ENCODE results near the gene GP1BB.

GP1BB gene

GRCh38 chr22:19727310-19728150 lies 4.2 kb downstream of the GP1BB start:
- no peak for DNase-seq

DNA sequence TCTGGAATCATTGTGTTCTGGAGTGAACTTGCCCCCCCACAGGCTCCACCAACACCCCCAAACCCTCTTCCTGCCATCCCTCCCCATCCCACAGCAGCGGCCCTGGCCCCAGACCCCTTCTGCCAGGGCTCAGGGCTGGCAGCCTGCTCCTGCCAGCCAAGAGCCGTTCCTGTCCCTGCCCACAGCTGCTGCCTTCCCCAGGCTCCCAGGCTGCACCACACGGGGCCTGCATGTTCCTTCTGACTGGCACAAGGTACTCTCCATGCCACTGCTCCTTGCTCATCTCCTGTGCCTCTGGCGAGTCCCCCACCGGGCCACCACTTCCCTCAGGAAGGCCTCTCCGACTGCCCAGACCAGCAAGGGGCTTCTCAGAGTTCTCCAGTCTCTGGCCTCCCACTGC lies 4.9 kb downstream of the GP1BB start:
- no peak for DNase-seq

DNA sequence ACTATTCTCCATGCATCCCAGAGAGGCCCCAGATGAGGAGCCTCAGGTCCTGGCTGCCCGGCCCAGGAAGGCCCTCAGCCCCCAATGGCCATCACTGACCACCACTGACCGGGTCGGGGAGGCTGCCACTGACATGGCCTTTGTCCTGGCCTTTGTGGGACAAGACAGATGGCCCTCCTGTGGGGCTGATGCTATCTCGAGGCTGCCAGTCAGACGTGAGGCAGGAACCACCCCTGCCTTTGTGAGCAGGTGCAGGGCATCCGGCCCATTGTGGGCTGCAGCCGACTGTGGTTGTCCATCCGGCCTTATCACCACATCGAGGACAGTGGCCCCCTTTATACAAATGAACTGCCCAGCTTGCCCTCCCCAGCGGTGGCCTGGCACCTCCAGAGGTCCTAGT lies 5.5 kb downstream of the GP1BB start:
- DNase-seq: no peak

GRCh38 chr22:19729507-19729906 lies 6.2 kb downstream of the GP1BB start:
- no peak for DNase-seq

DNA sequence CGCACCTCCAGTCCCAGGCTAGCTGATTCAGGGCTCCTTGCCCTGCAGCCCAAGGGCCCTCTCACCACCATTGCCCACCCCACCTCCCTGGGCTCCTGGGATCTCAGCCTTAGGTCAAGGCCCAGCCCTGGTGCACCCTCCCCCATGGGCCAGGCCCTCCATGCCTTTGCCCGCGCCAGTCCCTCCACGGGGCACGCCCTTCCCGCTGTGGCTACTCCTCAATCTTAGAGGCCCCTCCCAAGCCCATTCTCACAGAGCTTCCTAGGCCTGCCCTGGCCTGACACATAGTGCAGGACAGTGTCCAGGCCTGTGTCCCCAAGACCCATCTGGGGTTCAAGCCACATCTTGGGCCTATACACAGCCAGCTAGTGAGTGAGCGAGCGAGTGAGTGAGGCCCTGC lies 6.9 kb downstream of the GP1BB start:
- DNase-seq: no peak

DNA sequence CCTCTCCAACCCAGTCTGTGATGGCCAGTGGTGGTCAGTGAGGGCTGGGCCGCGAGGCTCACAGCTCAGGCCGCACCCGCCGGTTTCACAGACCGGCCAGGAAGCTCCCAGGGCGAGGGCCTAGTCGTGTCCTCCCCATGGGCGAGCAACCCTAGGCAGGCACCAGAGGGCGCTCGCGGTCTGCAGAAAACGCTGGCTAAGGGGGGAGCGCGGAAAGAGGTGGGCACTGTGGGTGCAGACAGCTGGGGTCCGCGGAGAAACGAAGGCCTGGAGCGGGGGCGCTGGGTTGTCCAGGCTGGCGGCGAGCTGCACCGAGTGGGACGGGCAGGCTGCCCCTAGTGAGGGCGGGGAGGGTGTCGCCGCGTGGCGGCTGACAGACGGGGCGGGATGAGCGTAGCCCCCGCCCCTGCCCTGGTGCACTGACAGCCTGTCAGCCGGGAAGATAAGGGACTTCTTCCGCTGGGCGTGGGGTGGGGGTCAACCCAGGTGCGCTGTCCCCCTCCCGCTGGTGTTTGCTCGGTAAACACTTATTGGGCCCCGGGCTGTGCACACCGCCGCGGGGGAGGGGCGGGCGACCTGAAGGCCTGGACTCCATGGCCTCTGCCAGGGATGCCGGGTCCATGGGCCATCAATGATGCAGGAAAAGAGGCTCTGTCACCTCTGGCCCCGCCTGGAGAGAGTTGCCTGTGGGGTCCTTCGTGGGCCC lies 7.5 kb downstream of the GP1BB start:
- peak; percentile 89 for DNase-seq

DNA sequence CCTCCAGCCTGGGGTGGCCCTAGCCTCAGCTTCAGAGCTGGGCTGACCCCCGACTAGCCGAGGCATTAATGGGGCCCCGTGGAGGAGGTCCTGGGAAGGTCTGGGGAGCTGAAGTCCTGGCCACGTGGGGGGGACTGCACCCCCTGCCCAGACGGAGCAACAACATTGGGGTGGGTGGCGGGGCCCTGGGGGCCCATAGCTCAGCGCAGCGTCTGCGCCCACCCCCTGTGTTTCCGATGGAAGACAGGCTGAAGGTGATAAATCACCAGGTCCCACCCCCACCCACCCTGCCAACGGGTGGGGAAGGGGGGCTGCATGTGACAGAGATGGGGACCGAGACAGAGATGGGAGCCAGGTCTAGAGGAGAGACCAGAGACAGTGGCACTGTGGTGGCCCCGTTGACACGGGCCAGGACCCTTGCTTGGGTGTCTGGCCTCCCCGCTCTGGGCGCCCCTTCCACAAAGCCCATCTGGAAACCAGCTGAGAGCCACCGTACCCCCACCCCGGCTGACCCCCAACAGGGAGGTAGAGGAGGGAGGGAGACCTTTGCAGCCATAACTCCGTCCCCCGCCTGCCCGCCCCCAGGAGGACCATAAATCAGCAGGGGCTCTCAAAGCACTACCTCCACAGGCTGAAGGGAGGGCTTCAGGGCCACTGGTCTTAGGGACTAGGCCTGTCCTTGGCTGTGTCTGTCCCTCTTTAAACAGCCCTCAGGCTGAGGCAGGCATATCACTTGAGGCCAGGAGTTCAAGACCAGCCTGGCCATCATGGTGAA lies 8.2 kb downstream of the GP1BB start:
- DNase-seq: no peak

GRCh38 chr22:19732403-19733113 lies 9.2 kb downstream of the GP1BB start:
- no peak for DNase-seq

GRCh38 chr22:19733755-19734154 lies 10.4 kb downstream of the GP1BB start:
- no peak for DNase-seq

DNA sequence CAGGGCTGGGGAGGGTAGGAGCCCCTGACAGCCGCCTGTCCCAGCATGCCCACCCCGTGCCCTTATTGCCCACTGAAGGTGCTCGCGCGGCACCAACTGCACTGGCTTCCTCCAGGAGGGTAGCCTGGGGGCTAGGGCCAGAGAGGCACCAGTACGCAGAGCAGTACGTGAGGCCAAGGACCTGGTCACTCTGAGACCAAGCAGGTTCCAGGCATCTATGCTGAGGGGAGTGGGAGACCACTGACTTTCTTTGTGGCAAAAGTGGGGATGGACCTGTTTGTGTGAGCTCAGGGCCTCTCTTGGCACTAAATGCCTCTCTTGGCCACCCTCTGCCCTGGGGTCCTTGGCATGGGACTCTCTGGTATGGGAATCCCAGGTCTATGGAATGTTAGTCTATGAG lies 10.8 kb downstream of the GP1BB start:
- no peak for DNase-seq

GRCh38 chr22:19734837-19735382 lies 11.6 kb downstream of the GP1BB start:
- no peak for DNase-seq

GRCh38 chr22:19735665-19736510 lies 12.5 kb downstream of the GP1BB start:
- no peak for DNase-seq

DNA sequence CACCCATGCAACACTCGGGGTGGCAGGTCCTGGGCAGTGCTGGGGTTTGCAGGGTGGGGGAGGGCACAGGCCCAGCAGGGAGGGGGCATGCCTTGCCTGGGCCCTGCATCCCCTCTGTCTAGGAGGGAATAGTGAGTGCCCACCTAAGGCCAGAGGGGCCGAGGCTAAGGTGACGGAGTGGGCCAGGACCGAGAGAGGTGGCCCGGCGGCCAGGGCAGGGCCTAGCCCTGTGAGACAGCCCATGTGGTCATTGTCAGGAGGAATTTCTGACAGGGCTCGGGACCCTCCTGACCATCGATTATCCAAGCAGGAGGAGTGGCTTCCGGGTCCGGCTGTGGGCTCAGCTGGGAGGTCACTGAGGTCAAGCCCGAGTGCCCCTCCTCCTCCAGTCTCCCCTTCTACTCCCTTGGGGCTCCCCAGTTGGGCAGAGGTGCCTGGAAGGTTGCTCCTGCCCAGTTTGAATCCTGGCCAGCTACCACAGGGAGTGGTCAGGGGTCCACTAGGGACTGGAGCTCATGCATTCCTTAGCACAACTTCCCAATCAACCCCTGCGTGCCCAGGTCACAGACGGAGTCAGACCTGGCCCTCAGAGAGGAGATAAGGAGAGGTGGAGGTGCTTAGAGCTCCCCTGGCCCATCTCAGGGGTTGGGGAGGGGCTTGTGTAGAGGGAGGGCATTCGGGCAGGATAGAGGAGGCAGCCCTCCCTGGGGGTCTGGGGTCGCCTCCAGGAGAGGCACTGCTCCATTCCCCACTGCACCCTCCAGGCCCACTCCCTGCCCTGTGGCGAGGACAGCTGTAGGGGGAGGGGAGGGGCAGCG lies 14.7 kb downstream of the GP1BB start:
- no peak for DNase-seq

GRCh38 chr22:19738664-19739447 lies 15.5 kb downstream of the GP1BB start:
- no peak for DNase-seq

- DNase-seq: no peak
These were observed 16.1 kb downstream of the GP1BB start for GRCh38 chr22:19739448-19739895.

DNA sequence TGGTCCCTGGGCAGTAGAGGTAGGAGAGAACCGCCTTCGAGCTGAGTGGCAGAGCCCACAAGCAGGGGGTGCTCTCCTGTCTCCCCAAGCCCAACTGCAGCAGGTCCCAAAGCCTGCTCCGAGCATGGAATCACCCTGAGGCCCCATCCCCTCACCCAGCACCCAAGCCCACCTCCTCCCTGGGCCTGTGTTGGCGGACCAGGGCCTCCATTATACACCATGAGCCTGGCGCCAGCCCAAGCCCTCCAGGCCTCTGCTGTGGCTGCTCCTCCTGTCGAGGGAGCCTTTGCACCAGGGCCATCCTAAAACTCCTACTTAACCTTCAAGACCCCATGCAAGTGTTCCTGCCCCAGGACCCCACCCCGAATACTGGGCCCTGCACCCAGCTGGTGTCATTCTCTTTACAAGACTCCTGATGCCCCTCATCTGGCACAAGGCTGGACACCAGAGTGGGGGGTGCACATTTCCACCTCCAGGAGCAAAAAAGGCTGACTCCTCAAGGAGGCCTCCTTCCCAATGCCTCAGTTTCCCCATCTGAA lies 16.6 kb downstream of the GP1BB start:
- DNase-seq: no peak

DNA sequence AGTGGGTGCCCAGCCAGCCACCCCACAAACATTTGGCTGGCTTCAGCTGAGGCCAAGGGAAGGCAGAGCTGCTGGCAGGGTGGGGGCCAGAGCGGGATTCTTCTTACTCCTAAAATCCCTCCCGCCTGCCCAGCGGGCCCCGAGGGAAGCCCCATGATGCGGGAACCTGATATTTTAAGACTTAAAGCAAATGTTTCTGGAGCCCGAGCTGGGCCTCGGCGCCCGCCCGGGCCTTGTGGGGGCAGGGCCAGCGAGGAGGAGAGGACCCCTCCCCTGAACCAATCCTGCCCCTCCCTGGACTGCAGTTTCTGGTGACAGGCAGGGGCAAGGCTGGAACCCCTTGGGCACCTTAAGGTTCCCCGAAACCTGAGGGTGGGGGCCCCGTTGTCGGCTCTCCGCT lies 17.2 kb downstream of the GP1BB start:
- no peak for DNase-seq

- no peak for DNase-seq
These were observed 17.7 kb downstream of the GP1BB start for GRCh38 chr22:19741053-19741452.
